Measurements from ENCODE around the gene CDH10. TPM values are rescaled to one million over a fixed set of nuclear protein-coding genes. Genes with fewer than 3 reads are reported as not detected.

The CDH10 gene
- total and polyA plus RNA-seq, 8 donors = 4.2 TPM; not detected in 7

- DNase-seq = no peak
- H3K27me3 ChIP-seq = peaks cover 0 to 14% (median 0%) of the 10 kb centered on the region in 3 donors
- 52 to 57% (median 52%) methylated on average over 2 of the region's 2 CpGs for WGBS, 5 donors
- intact Hi-C loops (cut with DNase I; ENCODE audit: low total_unique reads) = no loop called here
- H3K4me1 ChIP-seq = peaks cover 0 to 10% (median 3%) of the 10 kb centered on the region in 4 donors
- no peak overlapping the region for H3K27ac ChIP-seq
- TF ChIP-seq, protein P1, sequence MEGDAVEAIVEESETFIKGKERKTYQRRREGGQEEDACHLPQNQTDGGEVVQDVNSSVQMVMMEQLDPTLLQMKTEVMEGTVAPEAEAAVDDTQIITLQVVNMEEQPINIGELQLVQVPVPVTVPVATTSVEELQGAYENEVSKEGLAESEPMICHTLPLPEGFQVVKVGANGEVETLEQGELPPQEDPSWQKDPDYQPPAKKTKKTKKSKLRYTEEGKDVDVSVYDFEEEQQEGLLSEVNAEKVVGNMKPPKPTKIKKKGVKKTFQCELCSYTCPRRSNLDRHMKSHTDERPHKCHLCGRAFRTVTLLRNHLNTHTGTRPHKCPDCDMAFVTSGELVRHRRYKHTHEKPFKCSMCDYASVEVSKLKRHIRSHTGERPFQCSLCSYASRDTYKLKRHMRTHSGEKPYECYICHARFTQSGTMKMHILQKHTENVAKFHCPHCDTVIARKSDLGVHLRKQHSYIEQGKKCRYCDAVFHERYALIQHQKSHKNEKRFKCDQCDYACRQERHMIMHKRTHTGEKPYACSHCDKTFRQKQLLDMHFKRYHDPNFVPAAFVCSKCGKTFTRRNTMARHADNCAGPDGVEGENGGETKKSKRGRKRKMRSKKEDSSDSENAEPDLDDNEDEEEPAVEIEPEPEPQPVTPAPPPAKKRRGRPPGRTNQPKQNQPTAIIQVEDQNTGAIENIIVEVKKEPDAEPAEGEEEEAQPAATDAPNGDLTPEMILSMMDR (IDR thresholded peaks at IDR 0.05) = no peak
- TF ChIP-seq POLR2A (IDR thresholded peaks at IDR 0.05) (no peak), EP300 (IDR thresholded peaks at IDR 0.05) (no peak), POLR2AphosphoS5 (IDR thresholded peaks at IDR 0.05) (no peak)
- no peaks in the 10 kb centered on the region for H3K36me3 ChIP-seq
- H3K4me3 ChIP-seq = no peak overlapping the region
- no peaks in the 10 kb centered on the region for H3K9me3 ChIP-seq
These were observed 898 bp downstream of the CDH10 start for GRCh38 chr5:24643880-24644279.

DNA sequence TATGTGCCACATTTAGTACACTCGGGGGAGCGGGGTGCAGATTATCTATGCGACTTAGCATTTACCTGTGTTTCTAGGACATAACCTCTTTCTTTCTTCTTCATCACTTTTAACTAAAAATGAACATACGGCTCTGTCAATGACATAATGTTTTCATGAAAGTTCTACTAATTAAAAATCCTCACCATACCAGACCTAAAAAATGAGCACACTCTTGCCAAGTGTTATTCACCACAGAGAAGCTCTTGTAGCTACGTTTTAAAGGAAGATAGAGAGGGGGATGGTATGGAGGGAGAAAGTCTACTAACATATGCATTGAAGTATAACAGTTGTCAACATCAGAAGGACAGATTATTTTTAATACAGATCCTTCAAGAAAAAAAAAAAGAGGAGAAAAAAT is 1.6 kb downstream of the CDH10 start:
- intact Hi-C loops (cut with DNase I; ENCODE audit: low total_unique reads) = no loop called here
- Histone ChIP-seq H3K36me3 (no peaks in the 10 kb centered on the region), H3K4me1 (peaks cover 0 to 10% (median 3%) of the 10 kb centered on the region in 4 donors), H3K9me3 (no peaks in the 10 kb centered on the region), H3K4me3 (no peak overlapping the region), H3K27me3 (peaks cover 0 to 14% (median 0%) of the 10 kb centered on the region in 3 donors), H3K27ac (no peak overlapping the region)
- no peak for DNase-seq
- WGBS, 5 donors = 46 to 52% (median 48%) methylated on average over 5 of the region's 5 CpGs
- TF ChIP-seq POLR2A (IDR thresholded peaks at IDR 0.05) = no peak
- no peak for TF ChIP-seq EP300 (IDR thresholded peaks at IDR 0.05)
- TF ChIP-seq, protein P1 (IDR thresholded peaks at IDR 0.05) = no peak
- no peak for TF ChIP-seq POLR2AphosphoS5 (IDR thresholded peaks at IDR 0.05)

DNA sequence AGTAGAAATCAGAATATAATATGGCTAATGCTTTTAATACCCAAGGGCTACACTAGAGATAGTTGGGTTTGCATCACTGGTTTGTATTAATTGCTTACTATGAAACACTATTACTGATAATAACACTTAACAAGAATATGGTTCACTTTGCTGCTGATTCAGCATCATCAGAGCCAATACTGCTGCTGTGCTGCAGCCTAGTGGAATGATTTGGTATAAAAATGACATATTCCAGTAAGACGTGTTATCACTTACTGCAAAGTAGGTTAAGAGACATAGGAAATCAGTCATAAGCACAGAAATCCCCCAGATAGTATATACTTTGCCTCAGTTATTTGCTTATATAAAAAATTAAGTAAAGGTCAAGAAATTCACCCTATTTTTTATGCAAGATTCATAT is 2.8 kb downstream of the CDH10 start:
- TF ChIP-seq, protein P1 (IDR thresholded peaks at IDR 0.05) = peak in 2 of 7 experiments; percentile 20 to 21
- no peak for TF ChIP-seq POLR2A (IDR thresholded peaks at IDR 0.05)
- Histone ChIP-seq H3K27me3 (peaks cover 0 to 14% (median 0%) of the 10 kb centered on the region in 3 donors), H3K4me3 (no peak overlapping the region), H3K27ac (no peak overlapping the region), H3K9me3 (no peaks in the 10 kb centered on the region), H3K4me1 (peaks cover 0 to 10% (median 3%) of the 10 kb centered on the region in 4 donors), H3K36me3 (no peaks in the 10 kb centered on the region)
- peak in 1 of 2 donors; percentile 69 for DNase-seq
- WGBS, 5 donors = 2 to 9% (median 4%) methylated on average over 1 of the region's 1 CpG
- intact Hi-C loops (cut with DNase I; ENCODE audit: low total_unique reads) = no loop called here

DNA sequence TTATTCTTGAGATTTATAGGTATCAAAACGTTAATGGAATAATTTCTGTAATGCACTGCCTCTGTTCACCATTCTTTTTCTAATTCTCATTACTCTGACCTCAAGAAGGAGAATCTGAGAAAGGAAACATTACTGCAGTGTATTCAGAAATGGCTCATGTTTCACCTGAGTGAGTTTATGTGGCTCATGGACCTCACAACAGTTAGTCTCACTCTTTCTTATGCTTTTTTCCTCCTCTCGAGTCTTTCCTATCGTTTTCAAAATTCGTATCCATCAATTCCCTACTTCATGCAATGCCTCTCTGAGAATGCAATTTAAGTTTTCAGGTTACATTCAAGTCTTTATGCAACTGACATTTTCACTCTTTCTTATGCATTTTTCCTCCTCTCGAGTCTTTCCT is 9.6 kb downstream of the CDH10 start:
- Histone ChIP-seq H3K9me3 (no peaks in the 10 kb centered on the region), H3K36me3 (no peaks in the 10 kb centered on the region), H3K27ac (no peak overlapping the region), H3K4me3 (no peak overlapping the region), H3K4me1 (no peaks in the 10 kb centered on the region), H3K27me3 (no peaks in the 10 kb centered on the region)
- TF ChIP-seq EP300 (IDR thresholded peaks at IDR 0.05) (no peak), POLR2A (IDR thresholded peaks at IDR 0.05) (no peak), POLR2AphosphoS5 (IDR thresholded peaks at IDR 0.05) (no peak)
- TF ChIP-seq, protein P1 (IDR thresholded peaks at IDR 0.05) = no peak
- 61 to 69% (median 65%) methylated on average over 5 of the region's 5 CpGs for WGBS, 5 donors
- intact Hi-C loops (cut with DNase I; ENCODE audit: low total_unique reads) = no loop called here
- no peak for DNase-seq

All from stomach (tissue), 9 donors.